ENCODE data around the gene GRIK3. TPM values are rescaled to one million over a fixed set of nuclear protein-coding genes. Genes with fewer than 3 reads are reported as not detected.
A peak's percentile ranks its signal among the peaks of the same experiment; 100 is the strongest.

Gene GRIK3
- total and polyA plus RNA-seq, 12 donors, result 0.09 to 3.1 (median 0.69) TPM

DNA sequence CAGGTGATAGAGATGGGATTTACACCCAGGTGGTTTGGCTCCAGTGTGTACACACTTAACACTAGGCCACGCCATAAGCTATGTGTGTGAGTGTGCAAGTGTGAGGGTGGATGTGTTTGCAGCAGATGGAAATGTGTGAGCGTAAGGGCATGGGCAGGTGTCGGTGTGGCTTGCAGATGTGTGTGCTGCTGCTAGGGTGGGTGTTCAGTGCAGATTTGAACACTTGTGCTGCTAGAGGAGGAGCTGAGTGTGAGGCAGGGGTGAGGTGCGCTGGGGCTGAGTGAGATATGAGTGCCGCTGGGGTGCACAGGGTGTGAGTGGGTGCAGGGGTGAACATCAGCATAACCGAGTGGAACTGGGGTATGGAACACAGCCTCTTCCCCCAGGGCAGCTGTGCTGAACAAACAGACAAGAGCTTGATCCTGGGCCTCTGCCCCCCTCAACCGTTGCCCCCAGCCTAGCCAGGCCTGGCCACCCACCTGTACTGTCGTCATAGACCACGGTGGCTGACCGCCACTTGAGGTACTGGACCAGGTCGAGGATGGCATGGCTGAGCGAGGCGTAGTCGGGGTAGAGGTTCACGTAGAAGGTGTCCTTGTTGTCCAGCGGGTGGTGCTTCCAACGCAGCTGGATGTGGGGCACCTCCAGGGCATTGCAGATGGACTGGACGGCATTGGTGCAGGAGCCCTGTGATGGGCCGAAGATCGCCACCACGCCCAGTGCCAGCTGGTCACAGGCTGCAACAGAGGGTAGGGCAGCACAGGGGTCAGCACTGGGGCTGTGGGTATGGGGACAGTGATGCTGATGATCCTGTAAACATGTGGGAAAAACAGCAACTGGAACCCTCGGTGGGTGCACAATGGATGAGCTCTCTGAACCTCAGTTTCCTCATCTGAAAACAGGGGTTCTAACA, 153.9 kb downstream of the GRIK3 start:
- peak in 1 of 7 donors; percentile 36 for DNase-seq
- Histone ChIP-seq H3K36me3 (replicated peaks in 1 of 2) (no peaks in the 10 kb centered on the region), H3K27ac (no peak overlapping the region), H3K4me1 (replicated peaks in 1 of 2) (no peaks in the 10 kb centered on the region), H3K9me3 (replicated peaks in 1 of 3) (no peaks in the 10 kb centered on the region), H3K4me3 (no peak overlapping the region), H3K27me3 (no peaks in the 10 kb centered on the region)
- no peak for TF ChIP-seq POLR2A (IDR thresholded peaks at IDR 0.05)
- TF ChIP-seq, protein P1, sequence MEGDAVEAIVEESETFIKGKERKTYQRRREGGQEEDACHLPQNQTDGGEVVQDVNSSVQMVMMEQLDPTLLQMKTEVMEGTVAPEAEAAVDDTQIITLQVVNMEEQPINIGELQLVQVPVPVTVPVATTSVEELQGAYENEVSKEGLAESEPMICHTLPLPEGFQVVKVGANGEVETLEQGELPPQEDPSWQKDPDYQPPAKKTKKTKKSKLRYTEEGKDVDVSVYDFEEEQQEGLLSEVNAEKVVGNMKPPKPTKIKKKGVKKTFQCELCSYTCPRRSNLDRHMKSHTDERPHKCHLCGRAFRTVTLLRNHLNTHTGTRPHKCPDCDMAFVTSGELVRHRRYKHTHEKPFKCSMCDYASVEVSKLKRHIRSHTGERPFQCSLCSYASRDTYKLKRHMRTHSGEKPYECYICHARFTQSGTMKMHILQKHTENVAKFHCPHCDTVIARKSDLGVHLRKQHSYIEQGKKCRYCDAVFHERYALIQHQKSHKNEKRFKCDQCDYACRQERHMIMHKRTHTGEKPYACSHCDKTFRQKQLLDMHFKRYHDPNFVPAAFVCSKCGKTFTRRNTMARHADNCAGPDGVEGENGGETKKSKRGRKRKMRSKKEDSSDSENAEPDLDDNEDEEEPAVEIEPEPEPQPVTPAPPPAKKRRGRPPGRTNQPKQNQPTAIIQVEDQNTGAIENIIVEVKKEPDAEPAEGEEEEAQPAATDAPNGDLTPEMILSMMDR (IDR thresholded peaks at IDR 0.05), result no peak
- intact Hi-C loops (cut with DNase I), result no loop called here
- 85 to 91% (median 88%) methylated on average over 22 of the region's 22 CpGs for WGBS, 4 donors

DNA sequence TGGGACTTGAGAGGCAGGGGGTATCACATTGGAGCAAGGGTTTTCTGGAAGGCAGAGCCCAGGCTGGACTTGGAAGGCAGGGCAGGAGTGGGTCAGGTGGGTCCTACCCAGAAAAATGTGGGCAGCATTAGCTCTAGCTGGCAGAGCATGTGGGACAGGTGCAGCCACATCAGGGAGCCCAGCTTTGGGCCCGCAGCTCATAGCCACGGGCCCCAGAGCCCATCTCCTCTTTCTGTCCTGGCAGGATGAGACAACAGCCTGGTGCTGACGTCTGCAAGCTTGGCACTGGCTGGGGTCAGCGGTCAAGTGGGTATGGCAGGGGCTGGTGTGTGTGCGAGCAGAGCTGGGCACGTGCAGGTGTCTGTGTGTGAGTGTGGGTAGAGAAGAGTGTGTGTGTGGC, 154.7 kb downstream of the GRIK3 start:
- Histone ChIP-seq H3K4me3 (no peak overlapping the region), H3K9me3 (replicated peaks in 1 of 3) (no peaks in the 10 kb centered on the region), H3K36me3 (replicated peaks in 1 of 2) (no peaks in the 10 kb centered on the region), H3K27me3 (no peaks in the 10 kb centered on the region), H3K27ac (no peak overlapping the region), H3K4me1 (replicated peaks in 1 of 2) (no peaks in the 10 kb centered on the region)
- intact Hi-C loops (cut with DNase I), result no loop called here
- peak in 1 of 7 donors; percentile 25 for DNase-seq
- 84 to 93% (median 88%) methylated on average over 2 to 6 of the region's 6 CpGs for WGBS, 4 donors
- TF ChIP-seq, protein P1 (IDR thresholded peaks at IDR 0.05), result no peak
- no peak for TF ChIP-seq POLR2A (IDR thresholded peaks at IDR 0.05)

DNA sequence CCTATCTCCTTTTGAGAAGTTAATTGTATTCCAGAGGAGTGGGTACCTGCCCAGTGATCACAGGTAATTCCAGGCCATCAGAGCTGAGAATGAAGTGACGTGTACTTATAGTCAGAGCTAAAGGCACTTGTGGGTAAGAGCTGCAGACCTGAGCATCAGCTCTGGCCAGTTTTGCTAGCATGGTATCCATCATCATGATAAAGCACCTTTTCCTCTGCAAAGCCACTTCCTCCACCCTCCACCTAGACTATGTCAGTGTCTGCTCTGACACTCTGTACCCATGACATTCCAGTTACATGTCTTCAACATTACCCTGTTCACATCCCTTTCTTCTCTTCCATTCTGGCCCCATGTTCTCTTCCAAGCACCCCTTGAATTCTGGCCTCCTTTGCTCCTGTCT, 157.3 kb downstream of the GRIK3 start:
- Histone ChIP-seq H3K4me1 (replicated peaks in 1 of 2) (no peaks in the 10 kb centered on the region), H3K9me3 (replicated peaks in 1 of 3) (no peaks in the 10 kb centered on the region), H3K27me3 (no peaks in the 10 kb centered on the region), H3K27ac (no peak overlapping the region), H3K4me3 (no peak overlapping the region), H3K36me3 (replicated peaks in 1 of 2) (no peaks in the 10 kb centered on the region)
- 50 to 72% (median 60%) methylated on average over 1 of the region's 1 CpG for WGBS, 4 donors
- TF ChIP-seq, protein P1 (IDR thresholded peaks at IDR 0.05), result no peak
- TF ChIP-seq POLR2A (IDR thresholded peaks at IDR 0.05), result no peak
- DNase-seq, result no peak
- intact Hi-C loops (cut with DNase I), result no loop called here

DNA sequence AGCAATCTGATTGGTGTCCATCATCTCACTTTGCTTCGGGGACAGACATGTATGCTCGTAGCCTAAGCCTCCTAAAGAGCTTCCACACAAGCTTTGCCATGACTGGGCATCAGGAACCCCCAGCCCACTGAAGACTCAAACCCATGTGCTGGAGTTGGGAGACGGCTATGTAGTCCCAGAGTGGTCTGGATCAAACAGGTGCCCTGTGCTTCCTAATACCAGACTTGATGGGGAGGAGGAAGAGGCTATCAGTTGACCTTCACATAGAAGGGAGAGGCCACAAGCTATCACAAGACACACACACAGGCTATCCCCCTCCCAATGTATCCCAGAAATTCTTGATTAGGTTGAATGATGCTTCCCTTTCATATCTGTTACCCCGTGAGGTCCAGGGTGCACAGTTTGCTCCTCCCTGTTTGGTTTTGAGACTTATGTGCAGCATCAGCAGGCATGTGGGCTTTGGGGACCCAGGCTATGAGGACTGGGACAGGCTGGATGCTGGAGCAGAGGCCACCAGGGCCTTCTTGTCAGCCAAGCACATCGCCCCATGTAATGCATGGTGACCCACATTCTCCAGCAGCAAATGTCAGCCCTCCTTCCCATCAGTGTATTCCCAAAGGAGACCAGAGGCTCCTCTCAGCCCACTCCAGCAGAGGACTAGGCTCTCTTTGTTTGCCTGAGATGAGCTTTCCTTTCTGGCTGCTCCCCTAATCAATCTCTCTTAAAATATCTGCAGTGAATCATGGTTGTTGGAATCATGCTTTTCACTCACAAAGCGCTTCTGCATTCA, 159.8 kb downstream of the GRIK3 start:
- no peak for TF ChIP-seq POLR2A (IDR thresholded peaks at IDR 0.05)
- TF ChIP-seq, protein P1 (IDR thresholded peaks at IDR 0.05), result no peak
- Histone ChIP-seq H3K27me3 (no peaks in the 10 kb centered on the region), H3K9me3 (replicated peaks in 1 of 3) (no peaks in the 10 kb centered on the region), H3K36me3 (replicated peaks in 1 of 2) (no peaks in the 10 kb centered on the region), H3K27ac (no peak overlapping the region), H3K4me1 (replicated peaks in 1 of 2) (no peaks in the 10 kb centered on the region), H3K4me3 (no peak overlapping the region)
- intact Hi-C loops (cut with DNase I), result no loop called here
- DNase-seq, result peak in 1 of 7 donors; percentile 18
- WGBS, 4 donors, result 68 to 76% (median 69%) methylated on average over 5 to 6 of the region's 6 CpGs
